ELF-1 (cell line): ENCODE measurements around the gene HOXC12.

Source experiments
- DNase-seq: peaks from one replicate; pipeline ENCODE4 v3.0.0-alpha.2; 2016; ENCODE audit warnings: low read depth, low spot score

HOXC12 gene

DNA sequence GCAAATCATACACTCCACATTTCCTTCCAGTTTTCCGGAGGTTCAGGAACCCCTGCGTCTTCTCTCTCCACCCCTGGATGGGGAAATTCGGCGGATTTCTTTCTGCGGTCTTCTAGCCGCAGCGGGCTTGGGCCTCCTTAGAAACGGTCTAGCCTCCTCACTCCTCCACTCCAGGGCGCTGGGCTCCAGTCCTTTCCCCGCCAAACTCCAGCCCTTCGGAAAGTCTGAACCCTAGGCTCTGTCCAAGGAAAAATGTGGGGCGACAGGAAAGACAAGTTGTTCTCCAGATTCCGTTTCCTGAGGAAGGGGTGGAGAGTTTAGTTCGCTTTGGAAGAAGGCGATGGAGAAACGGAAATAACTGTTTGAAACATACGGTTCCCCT lies 28.9 kb downstream of the HOXC12 start:
- DNase-seq: no peak

DNA sequence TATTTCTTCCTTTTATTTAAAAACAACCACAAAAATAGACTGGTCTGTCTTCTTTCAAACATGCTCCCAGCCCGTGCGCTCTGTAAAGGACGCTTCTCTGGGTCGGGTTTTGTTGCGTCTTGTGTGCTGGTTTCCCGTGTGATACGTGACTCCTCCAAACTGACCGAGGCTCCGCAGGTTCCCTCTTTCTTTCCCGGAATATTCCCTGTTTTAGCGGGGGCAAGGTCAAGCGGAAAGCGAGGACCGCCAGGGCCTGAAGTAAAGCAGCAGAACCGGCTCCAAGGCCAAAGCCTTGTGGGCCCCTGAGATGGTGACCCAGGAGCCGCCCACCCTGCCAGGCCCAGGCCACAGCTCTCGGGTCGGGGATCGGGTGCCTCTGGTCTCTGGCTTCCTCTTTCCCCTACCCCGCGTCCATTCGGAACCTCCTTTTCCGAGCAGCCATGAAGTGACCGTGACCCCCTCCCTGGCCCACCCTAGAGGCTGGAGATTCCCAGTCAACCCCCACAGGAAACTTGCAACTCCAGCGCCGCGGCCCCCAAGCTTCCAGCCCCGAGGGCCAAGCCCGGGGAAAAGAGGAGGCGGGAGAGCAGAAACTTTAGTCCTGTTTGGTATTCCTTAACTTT lies 29.4 kb downstream of the HOXC12 start:
- no peak for DNase-seq

DNA sequence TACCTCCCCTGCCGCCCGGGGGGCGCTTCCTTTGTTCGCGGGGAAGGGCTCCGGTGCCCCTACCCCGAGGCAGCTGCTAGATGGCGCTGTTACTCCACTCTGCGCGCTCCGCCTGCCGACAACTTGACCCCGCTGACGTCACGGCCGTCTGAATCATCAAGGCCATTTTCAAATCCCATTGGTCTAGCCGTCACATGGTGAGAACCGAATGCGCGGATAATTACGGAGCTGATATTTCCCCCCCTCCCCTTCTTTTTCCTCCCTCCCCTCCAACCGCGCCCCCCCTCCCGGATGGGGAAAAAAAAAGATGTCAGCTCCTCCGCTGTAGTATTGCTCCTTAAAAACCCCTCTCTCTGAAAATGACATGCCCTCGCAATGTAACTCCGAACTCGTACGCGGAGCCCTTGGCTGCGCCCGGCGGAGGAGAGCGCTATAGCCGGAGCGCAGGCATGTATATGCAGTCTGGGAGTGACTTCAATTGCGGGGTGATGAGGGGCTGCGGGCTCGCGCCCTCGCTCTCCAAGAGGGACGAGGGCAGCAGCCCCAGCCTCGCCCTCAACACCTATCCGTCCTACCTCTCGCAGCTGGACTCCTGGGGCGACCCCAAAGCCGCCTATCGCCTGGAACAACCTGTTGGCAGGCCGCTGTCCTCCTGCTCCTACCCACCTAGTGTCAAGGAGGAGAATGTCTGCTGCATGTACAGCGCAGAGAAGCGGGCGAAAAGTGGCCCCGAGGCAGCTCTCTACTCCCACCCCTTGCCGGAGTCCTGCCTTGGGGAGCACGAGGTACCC lies 30.4 kb downstream of the HOXC12 start, which contains the start of gene HOXC10:
HOXC10 (plus strand) TSS at position 246 of the 791 bp plus-strand sequence; CDS start at position 360, 114 bp downstream.
- peak; percentile 88 for DNase-seq

DNA sequence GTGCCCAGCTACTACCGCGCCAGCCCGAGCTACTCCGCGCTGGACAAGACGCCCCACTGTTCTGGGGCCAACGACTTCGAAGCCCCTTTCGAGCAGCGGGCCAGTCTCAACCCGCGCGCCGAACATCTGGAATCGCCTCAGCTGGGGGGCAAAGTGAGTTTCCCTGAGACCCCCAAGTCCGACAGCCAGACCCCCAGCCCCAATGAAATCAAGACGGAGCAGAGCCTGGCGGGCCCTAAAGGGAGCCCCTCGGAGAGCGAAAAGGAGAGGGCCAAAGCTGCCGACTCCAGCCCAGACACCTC lies 30.9 kb downstream of the HOXC12 start:
- no peak for DNase-seq

DNA sequence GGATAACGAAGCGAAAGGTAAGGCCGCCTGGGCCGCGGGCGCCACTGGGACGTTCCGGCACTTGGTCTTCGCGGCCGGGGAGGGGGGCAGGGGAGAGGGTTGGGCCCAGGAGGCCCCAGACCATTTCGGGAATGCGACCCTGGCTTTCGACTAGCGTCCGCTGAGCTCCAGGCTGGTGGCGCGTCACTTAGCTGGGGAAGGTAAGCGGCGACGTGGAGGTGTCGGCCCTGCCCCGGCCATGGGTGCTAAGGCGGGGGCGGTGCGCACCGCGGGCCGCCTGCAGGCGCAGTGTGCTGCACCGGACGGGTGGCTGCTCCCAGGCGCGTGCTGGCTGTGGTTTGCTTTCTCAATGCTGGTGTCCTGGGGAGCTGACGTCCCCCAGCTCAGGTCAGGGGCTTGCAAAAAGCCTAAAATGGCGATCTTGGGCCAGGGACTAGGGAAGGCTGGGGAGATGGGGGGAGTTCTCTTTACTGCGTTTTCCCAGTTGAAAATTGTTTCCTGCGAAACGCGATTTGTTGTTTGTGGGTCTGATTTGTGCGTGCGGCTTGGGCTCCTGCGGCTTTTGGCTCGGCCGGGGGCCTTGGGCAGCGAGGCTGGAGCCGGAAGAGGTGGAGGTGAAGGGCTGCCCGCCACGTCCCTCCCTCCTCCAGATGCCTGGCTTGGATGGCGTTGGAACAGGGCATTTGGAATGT lies 31.4 kb downstream of the HOXC12 start:
- no peak for DNase-seq

DNA sequence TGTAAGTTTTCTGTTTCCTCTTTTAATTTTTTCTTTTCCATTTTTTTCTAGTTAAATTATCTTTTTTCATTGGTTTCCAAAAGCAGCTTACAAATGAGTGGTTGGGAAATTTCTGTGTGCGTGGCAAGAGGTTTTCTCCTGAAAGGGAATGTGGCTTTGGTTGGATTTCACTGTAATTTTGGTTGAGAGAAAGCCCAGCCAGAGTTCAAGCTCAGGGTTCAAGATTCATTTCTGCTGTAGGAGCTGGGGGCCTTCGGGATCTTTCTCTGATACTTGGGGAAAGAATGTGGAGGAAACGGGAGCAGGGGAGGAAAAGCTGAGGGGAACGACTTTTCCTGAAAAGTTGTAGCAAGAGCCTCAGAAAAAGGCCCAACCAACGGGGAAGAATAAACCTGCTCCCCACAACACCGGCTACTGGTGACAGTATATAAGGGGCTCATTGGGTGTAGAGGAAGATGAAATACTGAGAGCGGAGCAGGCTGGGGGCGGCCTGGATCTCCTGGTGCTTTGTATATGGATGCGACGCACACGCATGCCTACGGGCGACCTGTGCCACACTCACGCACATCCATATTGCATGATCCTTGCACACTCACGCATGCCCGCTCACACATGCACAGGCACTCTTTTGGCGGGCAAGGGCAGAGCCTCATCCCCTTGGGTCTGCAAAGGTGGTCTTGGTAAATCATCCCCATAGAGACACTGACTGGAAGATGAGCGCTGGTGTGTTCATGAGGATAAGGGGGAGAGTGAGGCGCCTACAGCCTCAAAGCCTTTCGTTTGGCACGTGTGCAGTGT lies 32.2 kb downstream of the HOXC12 start:
- no peak for DNase-seq

DNA sequence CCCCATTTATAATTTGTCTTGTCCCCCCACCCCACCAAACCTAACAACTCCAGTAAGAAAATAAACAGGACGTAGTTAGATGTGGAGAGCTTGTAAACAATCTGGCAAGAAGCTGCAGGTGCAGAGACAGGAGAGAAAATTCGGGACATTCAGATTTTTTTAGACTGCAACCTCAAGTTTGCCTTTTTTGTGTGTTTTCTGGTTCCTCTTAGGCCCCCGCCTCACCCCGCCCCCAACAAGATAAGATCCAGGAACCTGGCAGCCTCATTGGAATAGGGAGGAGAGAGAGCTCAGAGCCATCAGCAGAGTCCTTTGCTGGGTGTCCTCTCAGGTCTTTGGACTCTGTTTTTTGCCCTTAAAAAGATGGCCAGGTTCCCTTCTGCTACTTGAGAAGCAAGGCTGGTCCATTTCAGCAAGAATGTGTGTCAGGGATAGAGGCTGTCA lies 33.1 kb downstream of the HOXC12 start:
- DNase-seq: no peak

DNA sequence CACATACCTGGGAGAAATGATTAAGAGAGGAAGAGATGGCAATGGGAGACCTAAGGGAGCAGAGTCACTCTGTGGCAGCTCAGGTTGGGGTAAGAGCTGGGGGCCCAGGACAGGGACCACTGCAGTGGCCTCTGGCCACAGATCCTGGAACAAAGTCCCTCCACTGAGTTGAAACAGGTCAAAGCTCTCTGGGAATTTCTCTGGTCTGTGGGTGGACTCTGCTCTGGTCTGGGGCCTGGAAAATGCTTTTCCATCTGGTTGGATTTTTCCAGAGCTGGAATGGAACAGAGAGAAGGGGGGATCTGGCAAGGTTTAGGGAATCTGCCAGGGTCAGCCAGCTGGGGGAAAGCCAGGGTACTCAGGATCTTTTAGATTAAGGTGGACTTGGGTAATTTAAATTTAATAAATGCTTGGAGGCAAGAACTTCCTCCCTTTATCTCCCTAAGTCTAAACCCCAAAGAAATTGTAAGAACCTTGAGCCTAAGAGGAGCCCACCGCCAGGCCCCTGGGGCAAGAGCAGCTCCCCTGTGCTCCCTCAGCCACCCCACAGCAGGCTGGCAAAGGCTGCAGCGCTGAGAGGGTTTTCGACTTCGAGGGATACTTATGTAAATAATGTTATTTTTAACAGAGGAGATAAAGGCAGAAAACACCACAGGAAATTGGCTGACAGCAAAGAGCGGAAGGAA lies 34.0 kb downstream of the HOXC12 start:
- no peak for DNase-seq

DNA sequence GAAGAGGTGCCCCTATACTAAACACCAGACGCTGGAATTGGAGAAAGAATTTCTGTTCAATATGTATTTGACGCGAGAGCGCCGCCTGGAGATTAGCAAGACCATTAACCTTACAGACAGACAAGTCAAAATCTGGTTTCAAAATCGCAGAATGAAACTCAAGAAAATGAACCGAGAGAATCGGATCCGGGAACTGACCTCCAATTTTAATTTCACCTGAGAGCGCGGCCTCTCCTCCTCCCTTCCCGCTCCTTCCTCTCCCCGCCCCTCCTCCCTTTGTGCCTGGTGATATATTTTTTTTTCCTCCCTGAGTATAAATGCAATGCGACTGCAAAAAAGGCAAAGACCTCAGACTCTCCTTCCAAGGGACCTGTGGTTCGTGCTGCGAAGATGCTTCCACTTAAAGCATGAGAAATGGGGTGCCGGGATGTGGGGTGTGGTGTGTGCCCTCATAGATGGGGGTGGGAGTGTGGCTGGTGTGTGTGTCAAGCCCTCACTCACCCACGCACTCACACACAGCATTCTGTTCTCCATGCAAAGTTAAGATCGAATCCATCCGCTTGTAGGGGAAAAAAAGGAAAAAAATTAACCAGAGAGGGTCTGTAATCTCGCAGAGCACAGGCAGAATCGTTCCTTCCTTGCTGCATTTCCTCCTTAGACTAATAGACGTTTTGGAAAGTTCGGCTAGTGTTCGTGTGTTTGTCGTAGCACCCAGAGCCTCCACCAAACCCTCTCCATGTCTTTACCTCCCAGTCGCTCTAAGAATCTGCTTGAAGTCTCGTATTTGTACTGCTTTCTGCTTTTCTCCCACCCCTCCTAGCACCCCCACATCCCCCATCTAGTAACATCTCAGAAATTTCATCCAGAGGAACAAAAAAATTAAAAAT lies 34.8 kb downstream of the HOXC12 start:
- DNase-seq: no peak

DNA sequence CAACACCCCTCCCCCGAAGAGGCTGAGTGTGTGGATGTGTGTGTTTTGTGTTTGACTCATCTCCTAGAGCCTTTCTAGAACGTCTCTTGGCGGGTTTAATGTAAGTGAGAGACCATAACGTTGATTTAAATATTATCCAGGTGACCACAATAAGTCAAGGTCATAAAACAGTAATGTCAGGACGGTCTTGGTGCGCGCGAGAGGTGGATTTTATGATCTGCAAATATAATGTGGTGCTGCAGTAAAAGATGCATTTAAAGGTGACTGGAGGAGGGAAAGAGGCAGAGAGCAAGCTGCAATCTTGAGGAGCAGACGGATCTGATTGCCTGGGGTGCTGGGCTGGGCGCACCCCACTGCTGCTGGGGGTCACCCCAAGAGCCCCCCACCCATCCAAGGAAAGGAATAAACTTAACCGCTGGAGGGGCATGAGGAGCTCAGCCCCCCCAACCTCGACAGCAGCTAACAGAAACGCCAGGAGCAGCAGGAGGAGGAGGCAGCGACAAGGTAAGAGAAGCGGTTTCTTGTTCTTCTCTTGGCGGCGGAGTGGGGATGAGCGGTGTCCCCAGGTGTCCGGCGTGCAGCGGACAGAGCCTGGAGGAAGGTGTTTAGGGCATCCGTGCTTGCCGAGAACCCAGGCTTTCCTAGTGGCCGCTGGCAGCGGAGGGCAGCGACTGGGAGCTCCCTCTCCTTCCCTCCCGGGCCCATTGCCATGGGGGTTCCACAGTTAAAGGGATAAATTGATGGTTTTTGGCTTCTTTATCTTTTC lies 35.8 kb downstream of the HOXC12 start:
- no peak for DNase-seq

DNA sequence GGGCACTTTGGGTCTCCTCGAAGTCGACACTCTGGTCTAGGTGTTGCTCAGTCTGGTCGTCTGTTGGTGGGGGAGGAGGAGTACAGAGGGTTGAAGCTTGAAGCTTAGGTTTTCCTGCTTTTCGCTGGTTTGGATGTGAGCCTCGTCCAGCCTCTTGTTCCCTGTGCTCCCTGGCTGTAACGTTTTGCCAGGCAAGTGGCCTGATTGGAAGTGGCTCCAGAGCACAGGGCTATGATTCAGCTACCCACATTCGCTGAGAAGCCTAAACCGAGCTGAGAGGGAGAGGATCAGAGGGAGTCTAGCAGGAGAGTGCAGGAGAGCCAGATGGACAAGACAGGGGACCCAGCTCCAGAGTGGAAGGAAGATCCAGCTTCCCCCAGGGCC lies 36.4 kb downstream of the HOXC12 start:
- DNase-seq: no peak

DNA sequence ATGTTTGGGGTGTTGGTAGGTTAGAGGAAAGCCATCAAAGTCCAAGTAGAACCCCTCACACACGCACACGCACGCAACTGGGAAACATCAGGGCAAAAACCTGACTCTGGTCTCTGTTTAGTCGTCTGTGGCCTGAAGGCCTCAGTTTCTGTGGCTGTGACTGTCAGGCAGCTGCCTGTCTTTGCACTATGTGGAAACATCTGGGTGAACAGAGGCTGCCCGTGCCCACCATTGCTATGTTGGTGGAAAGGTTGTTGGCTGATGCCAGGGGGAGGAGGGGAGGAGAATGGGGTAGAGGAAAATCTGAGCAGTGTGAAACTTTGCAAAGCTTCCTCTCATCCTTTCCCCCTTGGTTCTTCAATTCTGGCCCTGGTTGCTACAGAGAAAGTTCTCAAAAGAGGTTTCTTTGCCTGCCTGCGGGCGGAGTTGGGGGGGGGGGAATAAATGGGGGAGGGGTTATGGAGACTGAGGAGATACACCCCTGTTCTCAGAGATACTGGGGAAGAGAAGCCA lies 37.7 kb downstream of the HOXC12 start:
- DNase-seq: no peak

DNA sequence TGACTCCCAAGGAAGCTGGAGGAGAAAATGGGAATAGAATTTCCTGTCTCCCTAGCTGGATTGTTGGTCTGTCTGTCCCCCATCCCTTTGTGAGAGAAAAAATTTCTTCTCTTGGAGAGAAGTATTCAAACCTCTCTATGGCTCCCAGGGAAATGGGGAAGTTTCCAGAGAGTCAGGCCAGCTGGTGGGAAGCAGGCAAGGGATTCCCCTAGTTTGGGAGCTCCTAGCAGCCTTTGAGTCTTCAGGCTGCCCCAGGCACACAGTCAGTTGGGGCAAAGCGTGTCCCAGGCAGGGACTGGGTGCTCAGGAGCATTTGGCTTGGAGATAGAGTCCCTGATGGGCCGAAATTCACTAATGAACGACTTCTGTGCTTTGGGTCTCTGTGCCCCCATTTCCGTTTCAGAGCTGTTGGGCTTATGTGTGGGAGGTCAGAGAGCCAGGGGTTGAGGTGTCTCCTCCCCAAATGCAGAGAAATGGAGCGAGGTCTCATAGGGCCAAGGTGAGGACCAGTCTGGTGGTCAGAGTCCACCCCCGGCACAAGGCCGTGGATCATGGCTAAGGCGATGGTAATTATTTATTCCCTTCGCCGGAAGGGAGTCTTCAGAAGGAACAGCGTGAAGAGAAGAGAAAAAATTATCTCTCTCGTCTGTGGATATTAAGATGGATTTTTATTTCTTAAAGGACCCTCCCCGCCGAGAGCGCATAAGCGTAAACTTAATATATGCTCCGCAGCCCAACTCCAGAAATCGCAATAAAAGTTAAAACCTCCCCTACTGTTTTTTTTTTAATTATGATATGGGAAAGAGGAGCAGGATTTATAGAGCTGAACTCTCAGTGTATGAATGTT lies 38.7 kb downstream of the HOXC12 start:
- DNase-seq: no peak

DNA sequence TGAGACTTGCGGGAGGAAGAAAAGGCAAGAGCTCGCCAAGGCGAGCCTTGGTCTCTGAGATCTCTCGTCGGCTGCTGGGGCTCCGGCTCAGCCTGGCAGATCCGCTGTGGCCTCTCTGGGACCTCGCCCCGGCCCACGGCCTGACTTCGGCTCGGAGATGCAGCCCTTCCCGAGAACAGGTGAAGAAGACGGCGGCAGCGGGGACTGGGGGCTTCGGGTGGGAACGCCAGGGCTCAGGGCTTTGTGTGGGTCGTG lies 39.2 kb downstream of the HOXC12 start:
- no peak for DNase-seq

DNA sequence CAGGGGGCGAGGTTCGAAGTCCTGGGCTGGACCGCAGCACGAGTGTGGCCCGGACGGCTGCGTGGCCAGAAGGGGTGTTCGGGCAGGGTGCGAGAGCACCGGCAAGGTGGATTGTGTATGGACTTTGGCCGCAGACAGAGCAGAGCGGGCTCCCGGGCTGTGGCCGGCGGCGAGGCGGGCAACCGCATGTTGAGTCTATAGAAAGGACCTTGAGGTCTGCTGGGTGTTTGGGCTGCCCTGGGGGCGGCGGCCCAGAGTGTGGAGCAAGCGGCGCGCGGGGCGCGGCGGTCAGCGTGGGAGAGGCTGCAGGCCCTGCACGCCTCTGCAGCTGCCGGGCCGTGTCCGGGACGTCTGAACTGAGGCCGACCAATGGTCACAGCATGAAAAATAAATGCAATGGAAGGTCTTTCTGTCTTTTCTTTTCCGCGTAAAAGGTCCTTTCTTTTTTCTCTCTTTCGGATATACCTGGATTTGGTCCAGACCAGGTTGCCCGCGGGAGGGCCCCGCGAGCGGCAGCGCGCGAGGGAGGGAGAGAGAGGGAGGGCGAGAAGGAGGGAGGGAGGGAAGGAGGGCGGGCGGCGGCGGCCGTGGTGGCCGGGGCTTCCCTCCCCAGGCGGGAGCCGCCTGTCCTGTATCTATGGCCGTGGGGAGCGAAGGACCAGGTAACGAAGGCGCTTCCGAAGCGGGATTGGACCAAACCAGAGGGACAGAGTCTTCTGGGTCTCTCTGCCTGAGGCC lies 39.7 kb downstream of the HOXC12 start:
- no peak for DNase-seq

DNA sequence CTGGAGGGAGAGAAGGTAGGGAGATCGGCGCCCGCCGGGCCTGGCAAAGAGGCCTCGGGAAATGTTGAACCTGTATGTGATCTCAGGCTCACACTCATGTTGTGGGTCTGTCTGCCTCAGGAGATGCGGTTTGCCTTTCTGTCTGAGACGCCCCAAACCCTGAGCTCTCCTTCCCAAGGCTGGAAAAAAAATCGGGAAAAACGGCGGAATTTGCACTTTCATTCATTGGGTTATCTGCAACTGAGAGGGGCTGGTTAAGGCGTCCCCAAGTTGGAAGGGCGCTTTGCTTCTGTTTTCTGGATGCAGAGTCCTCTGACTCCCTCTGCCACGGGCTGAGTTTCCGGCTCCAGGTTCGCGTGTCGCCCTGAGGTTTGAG lies 40.3 kb downstream of the HOXC12 start:
- DNase-seq: no peak

DNA sequence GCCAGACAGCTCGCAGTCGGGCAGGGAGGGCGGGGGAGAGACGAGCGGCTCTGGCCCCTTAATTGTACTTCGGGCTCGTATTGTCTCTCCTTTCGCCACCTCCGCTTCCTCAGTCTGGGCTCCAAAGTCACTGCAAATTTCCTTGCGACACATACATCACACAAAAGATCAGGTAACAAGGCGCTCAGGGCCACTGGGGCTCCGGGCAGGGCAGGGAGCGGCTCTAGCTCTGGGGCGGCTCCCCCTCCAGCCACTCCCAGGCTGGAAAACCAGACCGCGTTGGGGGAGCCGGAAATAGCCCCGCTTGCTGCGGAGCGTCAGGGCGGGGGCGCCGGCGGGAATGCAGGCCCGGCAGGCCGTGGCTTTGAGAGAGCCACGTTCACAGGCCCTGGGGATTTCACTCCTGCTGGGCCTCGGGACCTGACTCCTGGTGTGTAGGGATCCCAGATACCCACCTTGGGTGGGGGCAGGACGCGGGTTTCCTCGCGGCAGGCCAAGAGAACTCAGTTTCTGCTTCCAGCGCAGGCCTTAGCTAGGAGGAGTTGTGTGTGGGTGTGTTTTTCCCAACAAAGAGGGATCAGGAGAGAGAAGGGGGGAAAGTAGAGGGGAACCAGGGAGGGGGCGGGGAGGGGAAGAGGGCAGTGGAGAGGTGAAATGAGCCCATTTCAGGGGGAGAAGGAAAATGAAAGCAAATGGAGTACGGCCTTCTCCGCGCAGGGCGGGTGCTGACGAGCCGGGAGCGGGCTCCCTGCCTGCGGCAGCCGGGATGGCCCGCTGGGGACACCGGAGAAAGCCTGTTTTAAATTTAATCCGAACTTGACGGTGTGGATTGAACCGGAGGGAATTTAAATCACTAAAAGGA lies 40.9 kb downstream of the HOXC12 start:
- DNase-seq: no peak
